HG03565 (cell line): ENCODE data around the gene AK8.
"Not testable (repeated sequence)": the region's sequence is repeated elsewhere in the genome, so short reads cannot be mapped to it uniquely, and the experiment has no call there.

Source experiments
- ATAC-seq: cut with Tn5 transposase; IDR thresholded peaks from one replicate; pipeline ENCODE4 v1.9.1; 2021; ENCODE audit warnings: mild to moderate bottlenecking, moderate library complexity; ENCODE audit not compliant: unreplicated experiment

Gene AK8

GRCh38 chr9:132774886-132775285 is 103.2 kb downstream of the AK8 start:
- ATAC-seq: no peak

- no peak for ATAC-seq
Observed at GRCh38 chr9:132773764-132774339, 104.2 kb downstream of the AK8 start.

GRCh38 chr9:132773093-132773492 is 105.0 kb downstream of the AK8 start:
- no peak for ATAC-seq

GRCh38 chr9:132771752-132772151 is 106.3 kb downstream of the AK8 start:
- not testable (repeated sequence) for ATAC-seq

- ATAC-seq: no peak
Observed at GRCh38 chr9:132770770-132771310, 107.2 kb downstream of the AK8 start.

GRCh38 chr9:132769906-132770769 is 107.9 kb downstream of the AK8 start:
- no peak for ATAC-seq

GRCh38 chr9:132768932-132769905 is 108.9 kb downstream of the AK8 start:
- ATAC-seq: peak; percentile 41

GRCh38 chr9:132763574-132763973 is 114.5 kb downstream of the AK8 start:
- no peak for ATAC-seq

GRCh38 chr9:132762896-132763295 is 115.2 kb downstream of the AK8 start:
- no peak for ATAC-seq

- ATAC-seq: no peak
Observed at GRCh38 chr9:132761602-132762001, 116.5 kb downstream of the AK8 start.

GRCh38 chr9:132760057-132760456 is 118.0 kb downstream of the AK8 start:
- ATAC-seq: no peak

- no peak for ATAC-seq
Observed at GRCh38 chr9:132757016-132757415, 121.1 kb downstream of the AK8 start.

- ATAC-seq: no peak
Observed at GRCh38 chr9:132756214-132756845, 121.8 kb downstream of the AK8 start.

- ATAC-seq: no peak
Observed at GRCh38 chr9:132755096-132755495, 123.0 kb downstream of the AK8 start.

GRCh38 chr9:132754236-132754635 is 123.8 kb downstream of the AK8 start:
- ATAC-seq: no peak

- ATAC-seq: no peak
Observed at GRCh38 chr9:132753593-132753880, 124.5 kb downstream of the AK8 start.

GRCh38 chr9:132752877-132753592 is 125.0 kb downstream of the AK8 start:
- ATAC-seq: no peak

GRCh38 chr9:132750668-132751067 is 127.4 kb downstream of the AK8 start:
- ATAC-seq: no peak

GRCh38 chr9:132749306-132749705 is 128.8 kb downstream of the AK8 start:
- ATAC-seq: no peak

GRCh38 chr9:132748450-132748849 is 129.6 kb downstream of the AK8 start:
- no peak for ATAC-seq
